ENCODE measurements around the gene MEMO1.

- no peak for TF ChIP-seq CTCF (IDR thresholded peaks at IDR 0.05)
- TF ChIP-seq EZH2 (IDR thresholded peaks at IDR 0.05; ENCODE audit: borderline replicate concordance, insufficient read depth, low read depth, low read length, poor library complexity, severe bottlenecking), result no peak
These were observed 88.0 kb downstream of the MEMO1 start for GRCh38 chr2:31922542-31923408.
